IMR-90 (cell line): ENCODE data around the gene ADARB2. TPM values are rescaled to one million over a fixed set of nuclear protein-coding genes. Genes with fewer than 3 reads are reported as not detected.

Experiments used
- ATAC-seq: fragments of 200-7000 bp; cut with Tn5 transposase; 2 replicates; pipeline ENCODE4 v1.9.1; 2020; ENCODE audit warnings: low read depth, mild to moderate bottlenecking, moderate library complexity
- BruUV-seq: library from RNA; stranded (reverse); fragments of 400-500 nt; replicated peaks from 2 replicates; lab custom pipeline; 2021; lab: Mats Ljungman, UMichigan
- CTCF ChIA-PET: fragments of 300-600 bp; formaldehyde crosslinking; extraction: SDS; loops from one replicate; lab custom pipeline; 2021; ENCODE audit warnings: antibody characterized with exemption; lab: Yijun Ruan, JAX
- POLR2A ChIA-PET: fragments of 300-600 bp; sonication (Branson Sonifier 250); formaldehyde crosslinking; loops from one replicate; lab custom pipeline; 2022; ENCODE audit warnings: antibody characterized with exemption; ENCODE audit not compliant: unreplicated experiment; lab: Charles Lee
- DNase-seq: peaks from one replicate; pipeline ENCODE4 v3.0.0; 2013
- H2AFZ ChIP-seq: replicated peaks from 2 replicates; pipeline ENCODE3; 2013; ENCODE audit warnings: low read length, mild to moderate bottlenecking; ENCODE audit not compliant: poor library complexity
- H2AK5ac ChIP-seq: 2 replicates; pipeline ENCODE4 v1.6.1; 2013; ENCODE audit warnings: low read depth, low read length, inconsistent platforms
- H2AK9ac ChIP-seq: replicated peaks from 2 replicates; pipeline ENCODE3; 2013; ENCODE audit warnings: mild to moderate bottlenecking, low read depth, low read length, moderate library complexity; ENCODE audit not compliant: poor library complexity
- H2BK120ac ChIP-seq: 2 replicates; pipeline ENCODE4 v1.6.1; 2013; ENCODE audit warnings: low read depth, low read length, inconsistent platforms
- H2BK15ac ChIP-seq: 3 replicates; pipeline ENCODE4 v1.6.1; 2013; ENCODE audit warnings: low read depth, low read length, inconsistent platforms
- H2BK20ac ChIP-seq: 2 replicates; pipeline ENCODE4 v1.6.1; 2013; ENCODE audit warnings: low read depth, mild to moderate bottlenecking, inconsistent platforms, low read length, moderate library complexity
- H2BK5ac ChIP-seq: 2 replicates; pipeline ENCODE4 v1.6.1; 2013; ENCODE audit warnings: mild to moderate bottlenecking, low read depth, low read length, inconsistent platforms; ENCODE audit not compliant: poor library complexity, severe bottlenecking
- H3K14ac ChIP-seq: replicated peaks from 2 replicates; pipeline ENCODE4 v1.6.1; 2013; ENCODE audit warnings: low read depth, low read length, inconsistent platforms
- H3K18ac ChIP-seq: 2 replicates; pipeline ENCODE4 v1.6.1; 2013; ENCODE audit warnings: low read depth, low read length, control low read depth
- H3K23ac ChIP-seq: 2 replicates; pipeline ENCODE4 v1.6.1; 2013; ENCODE audit warnings: low read depth, low read length, inconsistent platforms
- H3K27ac ChIP-seq: 2 replicates; pipeline ENCODE4 v1.5.1; 2013; ENCODE audit warnings: mild to moderate bottlenecking, control low read depth, low read length; ENCODE audit not compliant: insufficient read depth
- H3K27me3 ChIP-seq: 2 replicates; pipeline ENCODE4 v1.6.1; 2013; ENCODE audit warnings: low read length; ENCODE audit not compliant: control insufficient read depth, insufficient read depth
- H3K36me3 ChIP-seq: 2 replicates; pipeline ENCODE4 v1.6.1; 2013; ENCODE audit warnings: low read length, mixed read lengths; ENCODE audit not compliant: control insufficient read depth, insufficient read depth
- H3K4ac ChIP-seq: 2 replicates; pipeline ENCODE4 v1.6.1; 2013; ENCODE audit warnings: low read depth, low read length, inconsistent platforms
- H3K4me1 ChIP-seq: 2 replicates; pipeline ENCODE4 v1.6.1; 2013; ENCODE audit warnings: low read length, mixed read lengths; ENCODE audit not compliant: control insufficient read depth, insufficient read depth
- H3K4me2 ChIP-seq: 2 replicates; pipeline ENCODE4 v1.6.1; 2013; ENCODE audit warnings: low read depth, mild to moderate bottlenecking, control low read depth, low read length, moderate library complexity
- H3K4me3 ChIP-seq: 2 replicates; pipeline ENCODE4 v1.5.1; 2013; ENCODE audit warnings: low read depth, mild to moderate bottlenecking, control low read depth, low read length, moderate library complexity; ENCODE audit not compliant: insufficient read depth
- H3K56ac ChIP-seq: 2 replicates; pipeline ENCODE4 v1.6.1; 2013; ENCODE audit warnings: low read length, inconsistent platforms; ENCODE audit not compliant: insufficient read depth; ENCODE audit errors: extremely low read depth
- H3K79me1 ChIP-seq, 2 experiments: 2 replicates each; pipeline ENCODE4 v1.6.1; 2013; ENCODE audit warnings: low read length in 2 of 2, inconsistent platforms in 1 of 2, low read depth in 1 of 2
- H3K9ac ChIP-seq: 2 replicates; pipeline ENCODE4 v1.6.1; 2013; ENCODE audit warnings: low read depth, low read length, control low read depth
- H3K9me1 ChIP-seq: 2 replicates; pipeline ENCODE4 v1.6.1; 2013; ENCODE audit warnings: low read length, inconsistent platforms; ENCODE audit not compliant: insufficient read depth
- H3K9me3 ChIP-seq: 2 replicates; pipeline ENCODE4 v1.6.1; 2013; ENCODE audit warnings: low read length; ENCODE audit not compliant: control insufficient read depth, insufficient read depth
- H4K20me1 ChIP-seq: 2 replicates; pipeline ENCODE4 v1.6.1; 2013; ENCODE audit warnings: low read length, inconsistent platforms; ENCODE audit not compliant: insufficient read depth
- H4K5ac ChIP-seq: 2 replicates; pipeline ENCODE4 v1.6.1; 2013; ENCODE audit warnings: mild to moderate bottlenecking, low read depth, low read length, control low read depth
- H4K8ac ChIP-seq, 2 experiments: 2 replicates each; pipeline ENCODE4 v1.6.1; 2013; ENCODE audit warnings: low read depth in 2 of 2, low read length in 2 of 2, control low read depth in 1 of 2, inconsistent platforms in 1 of 2
- H4K91ac ChIP-seq: 2 replicates; pipeline ENCODE4 v1.6.1; 2013; ENCODE audit warnings: low read depth, low read length, inconsistent platforms; ENCODE audit not compliant: insufficient read depth
- CHD1 ChIP-seq: IDR thresholded peaks from 2 replicates; pipeline ENCODE4 v1.6.1; 2012; ENCODE audit warnings: low read depth, low read length, improper control_type of control experiment
- CTCF ChIP-seq: conservative IDR thresholded peaks from 2 replicates; pipeline ENCODE4 v1.5.1; 2012; ENCODE audit warnings: mild to moderate bottlenecking, low read depth, low read length, improper control_type of control experiment
- MAZ ChIP-seq: IDR thresholded peaks from 2 replicates; pipeline ENCODE4 v1.6.1; 2012; ENCODE audit warnings: low read depth, mild to moderate bottlenecking, low read length, improper control_type of control experiment, moderate library complexity, borderline replicate concordance
- MXI1 ChIP-seq: IDR thresholded peaks from 2 replicates; pipeline ENCODE4 v1.6.1; 2012; ENCODE audit warnings: low read depth, mild to moderate bottlenecking, low read length, moderate library complexity, borderline replicate concordance
- NFE2L2 ChIP-seq: fragments of 150-350 bp; IDR thresholded peaks from 2 replicates; pipeline ENCODE4 v1.6.1; 2016; ENCODE audit warnings: low read depth, mild to moderate bottlenecking, low read length
- RCOR1 ChIP-seq: IDR thresholded peaks from 2 replicates; pipeline ENCODE4 v1.6.1; 2012; ENCODE audit warnings: mild to moderate bottlenecking, low read length, improper control_type of control experiment; ENCODE audit not compliant: insufficient replicate concordance
- SMC3 ChIP-seq: fragments of 150-350 bp; IDR thresholded peaks from 2 replicates; pipeline ENCODE4 v1.6.1; 2016; ENCODE audit warnings: low read depth, mild to moderate bottlenecking, antibody characterized with exemption, low read length, moderate library complexity
- WGBS, 2 experiments: methylation state at CpG; one replicate each; pipeline versions ENCODE4 v1.1.5 to v1.1.7; 2013; ENCODE audit warnings: missing lambda C conversion rate in 2 of 2; ENCODE audit not compliant: insufficient read length in 1 of 2; ENCODE audit errors: extremely low coverage in 2 of 2; 5-methylcytosine and 5-hydroxymethylcytosine counted together
- dilution Hi-C: fragments of 300-500 bp; cut with HindIII; formaldehyde crosslinking; loops from one replicate; pipeline ENCODE4 v1.14.3; 2018; ENCODE audit warnings: low sequenced_read_pairs; ENCODE audit not compliant: unreplicated experiment
- in situ Hi-C: fragments of 300-500 bp; cut with MboI; formaldehyde crosslinking; loops from 3 replicates; pipeline ENCODE4 v1.14.3; 2019; ENCODE audit warnings: low sequenced_read_pairs, inconsistent platforms, mixed read lengths
- intact Hi-C: fragments of 100-400 bp; cut with micrococcal nuclease; formaldehyde crosslinking; loops from 2 replicates; pipeline ENCODE4 v1.10.0; 2022
- polyA plus RNA-seq, 3 experiments: library from polyadenylated mRNA; depleted of rRNA; stranded (reverse); fragments of >200 nt; gene quantifications; 2 replicates each; pipeline ENCODE4 v1.2.3, GENCODE V29; 2012; ENCODE audit warnings: low replicate concordance in 1 of 3
- total RNA-seq: library from RNA; depleted of rRNA; stranded (reverse); fragments of >200 nt; gene quantifications from 2 replicates; pipeline ENCODE4 v1.2.3, GENCODE V29; 2012

The ADARB2 gene
- total and polyA plus RNA-seq, 2 of the 4 experiments (the other 2 are of a cell fraction) = not detected

GRCh38 chr10:1665681-1666080 lies 71.6 kb downstream of the ADARB2 start:
- Histone ChIP-seq H3K14ac (no peak overlapping the region), H2BK15ac (no peak overlapping the region), H2BK120ac (no peak overlapping the region), H2AK5ac (no peak overlapping the region), H2BK20ac (no peak overlapping the region), H3K18ac (no peak overlapping the region), H3K23ac (no peak overlapping the region), H2AK9ac (no peak overlapping the region), H4K8ac (no peak overlapping the region), H3K79me1 (no peaks in the 10 kb centered on the region), H3K9ac (no peak overlapping the region), H4K91ac (no peak overlapping the region), H3K4me2 (no peak overlapping the region), H3K27ac (no peak overlapping the region), H3K27me3 (no peaks in the 10 kb centered on the region), H3K9me3 (peaks cover 55% of the 10 kb centered on the region), H3K36me3 (no peaks in the 10 kb centered on the region), H4K5ac (no peak overlapping the region), H3K9me1 (no peaks in the 10 kb centered on the region), H3K4me3 (no peak overlapping the region), H2AFZ (no peak overlapping the region), H3K56ac (no peak overlapping the region), H4K20me1 (no peaks in the 10 kb centered on the region), H3K4ac (no peak overlapping the region), H2BK5ac (no peak overlapping the region), H3K4me1 (no peaks in the 10 kb centered on the region)
- ChIA-PET POLR2A (no interaction called here), CTCF (no interaction called here)
- BruUV-seq = no TSS peak
- ATAC-seq = no peak
- DNase-seq = no peak
- intact Hi-C loops (no loop called here), dilution Hi-C loops (no loop called here), in situ Hi-C loops (no loop called here)
- 67% methylated on average over 2 of the region's 10 CpGs; no CpG with 5 or more reads in 1 of the 2 experiments for WGBS, 2 experiments
- TF ChIP-seq CTCF (no peak), MXI1 (no peak), NFE2L2 (no peak), RCOR1 (no peak), CHD1 (no peak), MAZ (no peak), SMC3 (no peak)
